Anterior cingulate cortex (tissue), 58 donors: Measurements from ENCODE around the gene BMP15.

Source experiments
- DNase-seq, 58 donors: peaks; one replicate each; lab custom pipeline; 2025; lab: John Stamatoyannopoulos, UW

BMP15 gene

GRCh38 chrX:50910685-50911176 lies at the start of gene BMP15:
BMP15 (plus strand) TSS chrX:50910735; CDS start chrX:50910784, 49 bp downstream.
- DNase-seq: no peak

DNA sequence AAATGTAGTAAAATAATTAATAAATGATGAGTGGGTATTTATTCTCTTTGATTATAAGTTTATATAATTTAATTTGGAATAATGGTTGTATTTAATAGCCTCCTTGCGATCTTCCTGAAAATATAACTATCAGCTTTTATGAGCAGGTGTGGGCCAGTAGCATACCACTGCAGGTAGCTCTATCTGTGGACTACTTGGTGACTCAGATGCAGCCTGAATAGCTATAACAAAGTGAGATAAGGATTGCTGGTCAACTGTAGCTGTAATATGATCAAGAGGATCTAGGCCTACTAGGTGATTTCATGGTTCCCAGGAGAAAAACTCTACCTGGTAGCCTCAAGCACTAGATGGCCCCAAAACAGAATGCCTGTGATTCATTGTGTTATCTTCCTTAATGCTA lies 47.1 kb upstream of the BMP15 start:
- no peak for DNase-seq

DNA sequence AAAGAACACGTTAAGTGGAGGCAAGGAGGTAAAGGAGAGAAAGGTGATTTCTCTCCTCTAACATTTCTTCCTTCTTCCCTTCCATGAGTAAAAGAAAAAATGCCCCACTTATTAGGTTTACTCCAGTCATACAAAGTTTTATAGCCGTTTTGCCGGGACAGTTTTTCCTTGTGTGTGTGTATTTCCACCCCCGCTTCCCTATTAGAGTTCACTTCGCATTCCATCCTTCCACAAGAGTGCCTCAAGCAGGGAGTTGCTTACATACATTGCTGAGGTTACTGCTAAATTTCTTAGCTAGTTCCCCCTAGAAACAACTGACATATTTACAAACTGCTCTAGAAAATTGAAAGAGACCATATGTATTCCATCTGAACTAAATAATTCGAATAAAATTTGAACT lies 45.2 kb upstream of the BMP15 start:
- DNase-seq: no peak

DNA sequence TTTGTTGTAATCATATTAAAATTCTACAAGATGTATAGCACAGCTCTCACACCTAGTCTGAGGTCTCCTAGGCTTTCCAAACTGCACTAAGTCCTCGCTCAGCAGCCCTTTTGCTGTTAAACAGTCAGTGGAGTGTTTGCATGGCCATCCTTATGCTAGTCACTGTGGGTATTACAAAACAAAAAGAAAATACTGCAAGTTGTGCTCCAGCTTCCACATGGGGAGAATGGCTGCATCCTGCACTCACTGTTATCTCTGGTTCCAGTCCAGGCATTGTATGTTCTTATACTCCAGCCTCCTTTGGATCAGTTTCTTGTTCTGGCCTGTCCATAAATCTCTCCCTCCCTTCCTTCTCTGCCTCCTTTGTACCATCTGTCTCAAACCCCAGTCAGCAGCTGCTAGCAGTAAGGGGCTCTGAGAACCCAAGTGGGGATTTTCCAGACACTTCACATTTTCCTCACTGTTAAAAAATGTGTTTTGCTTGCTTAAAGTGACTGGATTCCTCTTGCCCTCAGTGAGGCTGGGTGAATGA lies 38.5 kb upstream of the BMP15 start:
- peak in 3 of 58 donors; percentile 1 to 2 (median 2) for DNase-seq

- DNase-seq: no peak
Observed at GRCh38 chrX:50874876-50875275, 35.7 kb upstream of the BMP15 start.

DNA sequence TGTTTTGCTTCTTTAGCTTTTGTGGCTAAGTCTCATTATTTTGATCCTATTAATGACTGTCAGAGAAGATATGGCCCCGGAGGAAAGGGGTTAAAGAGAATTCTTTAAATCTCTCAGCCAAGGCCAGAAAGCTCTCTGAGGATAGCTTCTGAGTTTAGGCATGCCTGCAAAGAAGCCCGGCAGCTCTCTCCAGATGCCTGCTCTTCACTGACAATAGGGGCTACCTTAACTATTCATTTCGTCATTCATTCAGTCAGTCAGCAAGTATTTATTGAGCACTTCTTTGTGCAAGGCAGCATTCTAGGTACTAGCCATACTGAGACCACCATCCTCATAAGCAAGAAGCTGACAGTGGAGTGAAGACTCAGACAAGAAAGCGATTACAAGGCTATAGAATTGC lies 34.0 kb upstream of the BMP15 start:
- no peak for DNase-seq

GRCh38 chrX:50877310-50877709 lies 33.2 kb upstream of the BMP15 start:
- DNase-seq: peak in 6 of 58 donors; percentile 0 to 23 (median 4)

DNA sequence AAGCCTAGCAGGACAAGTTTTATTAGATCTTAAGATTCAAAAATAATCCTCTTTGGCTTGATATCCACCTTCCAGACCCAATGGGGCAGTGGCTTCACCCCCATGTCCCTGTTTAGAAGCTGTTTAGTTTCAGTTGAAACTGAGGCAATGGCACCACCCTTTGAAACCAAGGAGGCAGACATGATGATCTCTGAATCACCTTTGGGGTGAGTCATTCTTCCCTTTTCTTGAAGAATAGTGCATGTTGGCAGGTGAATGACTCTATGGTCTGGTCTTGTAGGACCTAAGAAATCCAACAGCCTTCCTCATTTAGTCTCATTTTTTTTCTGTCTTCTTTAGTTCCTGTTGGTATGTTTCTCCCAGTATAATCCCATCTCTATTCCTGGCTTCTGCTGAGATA lies 29.5 kb upstream of the BMP15 start:
- DNase-seq: no peak

DNA sequence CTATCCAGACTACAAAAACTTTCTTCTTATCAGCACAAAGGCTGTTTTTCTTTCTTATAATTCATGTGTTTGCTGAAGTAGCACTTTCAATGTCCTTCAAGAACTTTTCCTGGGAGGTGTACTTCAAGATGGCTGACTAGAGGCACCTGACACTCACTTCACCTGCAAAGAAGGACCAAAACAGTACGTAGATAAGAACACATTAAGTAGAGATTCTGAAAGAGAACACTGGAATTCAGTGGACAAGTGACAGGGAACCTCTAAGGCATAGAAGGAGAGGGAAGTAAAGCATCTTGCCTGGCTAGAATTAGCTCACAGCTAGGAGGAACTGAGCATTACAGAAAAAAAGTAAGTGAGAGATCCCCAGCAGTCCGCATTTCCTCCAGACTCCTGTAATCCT lies 21.7 kb upstream of the BMP15 start:
- no peak for DNase-seq

- DNase-seq: no peak
Observed at GRCh38 chrX:50889582-50889981, 21.0 kb upstream of the BMP15 start.

DNA sequence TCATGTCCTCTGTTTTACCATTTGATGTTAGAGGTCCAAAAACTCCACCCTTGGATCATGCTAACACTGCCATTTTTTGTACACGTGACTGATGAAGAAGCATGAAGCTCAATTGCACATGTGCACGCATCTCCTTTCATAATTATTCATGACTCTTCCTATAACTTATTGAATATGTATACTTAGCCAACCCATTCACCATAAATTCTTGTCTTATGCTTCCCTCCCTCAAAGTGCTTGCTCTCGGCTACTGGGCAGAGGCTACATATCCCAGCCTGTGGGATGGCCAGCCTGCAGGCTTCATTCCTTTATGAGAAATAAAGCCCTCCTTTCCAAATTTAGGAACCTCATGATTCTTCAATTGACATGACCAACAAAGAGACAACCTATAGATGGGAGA lies 17.5 kb upstream of the BMP15 start:
- no peak for DNase-seq

- DNase-seq: no peak
Observed at GRCh38 chrX:50893466-50893865, 17.1 kb upstream of the BMP15 start.

DNA sequence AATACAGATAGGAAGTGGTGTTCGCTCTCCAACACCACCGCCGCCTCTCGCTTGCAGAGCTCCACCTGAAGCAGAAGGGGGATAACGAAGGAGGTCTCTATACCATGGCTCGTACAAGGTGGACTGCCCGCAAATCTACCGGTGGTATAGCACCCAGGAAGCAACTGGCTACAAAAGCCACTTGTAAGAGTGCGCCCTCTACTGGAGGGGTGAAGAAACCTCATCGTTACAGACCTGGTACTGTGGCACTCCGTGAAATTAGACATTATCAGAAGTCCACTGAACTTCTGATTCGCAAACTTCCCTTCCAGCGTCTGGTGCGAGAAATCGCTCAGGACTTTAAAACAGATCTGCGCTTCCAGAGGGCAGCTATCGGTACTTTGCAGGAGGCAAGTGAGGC lies 5.2 kb upstream of the BMP15 start:
- DNase-seq: no peak

- no peak for DNase-seq
Observed at GRCh38 chrX:50913520-50913919, 3.0 kb downstream of the BMP15 start.

DNA sequence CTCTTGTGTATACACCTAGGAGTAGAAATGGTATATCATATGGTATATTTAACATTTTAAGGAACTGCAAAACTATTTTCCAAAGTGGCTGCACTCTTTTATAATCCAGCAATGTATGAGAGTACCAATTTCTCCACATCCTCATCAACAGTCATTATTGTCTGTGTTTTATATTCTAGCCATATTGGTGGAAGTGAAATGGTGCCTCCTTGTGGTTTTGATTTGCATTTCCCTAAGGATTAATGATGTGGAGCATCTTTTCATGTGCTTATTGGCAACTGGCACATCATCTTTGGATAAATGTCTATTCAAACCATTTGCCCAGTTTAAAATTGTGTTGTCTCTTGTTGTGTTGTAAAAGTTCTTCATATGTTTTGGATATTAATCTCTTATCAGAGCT lies 9.6 kb downstream of the BMP15 start:
- DNase-seq: no peak

DNA sequence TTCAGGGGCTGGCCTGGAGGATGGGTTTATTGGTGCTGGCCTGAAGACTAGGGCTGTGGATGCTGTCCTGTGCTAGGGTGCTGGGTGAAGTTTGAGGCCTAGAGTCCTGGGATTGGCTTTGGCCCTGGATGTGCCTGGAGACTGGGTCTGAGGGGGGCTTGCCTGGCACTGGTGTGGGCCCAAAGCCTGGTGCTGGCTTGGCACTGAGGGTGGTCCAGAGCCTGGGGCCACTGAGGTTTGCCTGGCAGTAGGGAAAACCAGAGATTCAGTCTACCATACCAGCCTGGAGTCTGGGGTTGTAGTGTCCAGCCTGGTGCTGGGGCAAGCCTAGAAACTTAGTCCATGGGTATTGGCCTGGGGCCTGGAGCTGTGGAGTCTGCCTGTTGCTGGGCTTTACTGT lies 16.6 kb downstream of the BMP15 start:
- DNase-seq: no peak

DNA sequence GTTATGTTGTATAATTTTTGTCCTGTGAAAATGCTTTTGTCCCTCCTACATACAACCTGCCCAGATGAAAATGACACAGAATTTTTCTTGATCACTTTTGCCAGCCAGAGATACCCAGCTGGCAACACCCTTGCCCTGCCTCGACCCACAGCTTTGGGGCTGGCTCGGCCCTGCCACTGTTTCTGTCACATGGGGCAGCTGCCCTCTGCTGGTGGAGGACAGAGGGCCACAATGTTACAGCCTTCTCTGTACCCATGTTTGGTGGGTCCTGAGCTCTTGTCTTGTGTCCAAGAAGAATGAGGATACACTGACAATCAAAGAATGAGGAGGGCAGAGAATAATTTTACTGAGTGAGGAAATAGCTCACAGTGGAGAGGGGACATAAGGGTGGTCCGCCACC lies 31.1 kb downstream of the BMP15 start:
- peak in 2 of 58 donors; percentile 0 for DNase-seq

GRCh38 chrX:50942471-50942870 lies 31.9 kb downstream of the BMP15 start:
- no peak for DNase-seq

GRCh38 chrX:50952406-50952805 lies 41.9 kb downstream of the BMP15 start:
- DNase-seq: no peak

DNA sequence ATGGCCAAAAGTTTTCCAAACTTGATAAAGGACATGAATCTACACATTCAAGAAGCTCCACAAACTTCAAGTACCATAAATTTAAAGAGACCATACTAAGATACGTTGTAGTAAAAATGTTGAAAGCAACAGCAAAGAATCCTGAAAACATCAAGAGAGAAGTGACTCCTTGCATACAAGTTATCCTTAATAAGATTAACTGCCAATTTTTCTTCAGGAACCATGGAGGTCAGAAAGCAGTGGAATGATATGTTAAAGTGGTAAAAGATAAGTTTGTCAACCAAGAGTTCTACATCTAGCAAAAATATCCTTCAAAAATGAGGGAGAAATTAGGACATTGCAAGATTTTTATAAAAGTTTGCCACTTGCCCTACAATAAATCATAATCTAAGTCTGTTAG lies 43.3 kb downstream of the BMP15 start:
- DNase-seq: no peak

- no peak for DNase-seq
Observed at GRCh38 chrX:50962156-50962555, 51.6 kb downstream of the BMP15 start.

DNA sequence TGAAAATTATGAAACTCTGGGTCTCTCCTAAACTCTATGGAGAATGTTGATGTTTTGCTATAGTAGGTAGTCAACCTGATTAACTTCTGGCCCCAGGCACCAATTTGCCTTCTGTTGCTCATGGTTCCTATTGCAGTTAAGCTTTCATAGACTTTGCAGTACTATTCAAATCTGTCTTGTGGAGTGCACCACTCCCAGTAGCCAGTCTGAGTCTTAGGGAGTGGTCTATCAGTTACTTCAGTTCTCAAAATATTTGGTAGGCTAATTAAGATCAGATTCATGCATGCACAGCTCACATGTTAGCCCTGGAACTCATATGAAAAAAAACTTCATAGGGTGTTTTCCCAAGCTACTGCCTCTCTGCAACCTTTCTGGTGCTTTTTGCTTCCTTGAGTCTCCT lies 53.3 kb downstream of the BMP15 start:
- no peak for DNase-seq
